Epithelial cell of proximal tubule (primary cell): ENCODE measurements around the gene MRC2. TPM values are rescaled to one million over a fixed set of nuclear protein-coding genes. Genes with fewer than 3 reads are reported as not detected.

ENCODE experiments used
- DNase-seq: peaks from one replicate; pipeline ENCODE4 v3.0.0-alpha.2; 2011; ENCODE audit warnings: low read depth
- H3K4me3 ChIP-seq: 2 replicates; pipeline ENCODE4 v1.5.1; 2011; ENCODE audit warnings: low read depth, mild to moderate bottlenecking, low read length
- CTCF ChIP-seq: conservative IDR thresholded peaks from 2 replicates; pipeline ENCODE4 v1.5.1; 2012; ENCODE audit warnings: low read depth, mild to moderate bottlenecking, low read length
- total RNA-seq: library from RNA; depleted of rRNA; stranded (reverse); fragments of >200 nt; gene quantifications from 2 replicates; pipeline ENCODE4 v1.2.3, GENCODE V29; 2015

MRC2 gene
- total RNA-seq, 1 donor from 2014 or later: 50.4 TPM

- no peak for TF ChIP-seq CTCF
- H3K4me3 ChIP-seq: no peak overlapping the region
- no peak for DNase-seq
Measured at GRCh38 chr17:62657690-62658089, 30.2 kb downstream of the MRC2 start.

DNA sequence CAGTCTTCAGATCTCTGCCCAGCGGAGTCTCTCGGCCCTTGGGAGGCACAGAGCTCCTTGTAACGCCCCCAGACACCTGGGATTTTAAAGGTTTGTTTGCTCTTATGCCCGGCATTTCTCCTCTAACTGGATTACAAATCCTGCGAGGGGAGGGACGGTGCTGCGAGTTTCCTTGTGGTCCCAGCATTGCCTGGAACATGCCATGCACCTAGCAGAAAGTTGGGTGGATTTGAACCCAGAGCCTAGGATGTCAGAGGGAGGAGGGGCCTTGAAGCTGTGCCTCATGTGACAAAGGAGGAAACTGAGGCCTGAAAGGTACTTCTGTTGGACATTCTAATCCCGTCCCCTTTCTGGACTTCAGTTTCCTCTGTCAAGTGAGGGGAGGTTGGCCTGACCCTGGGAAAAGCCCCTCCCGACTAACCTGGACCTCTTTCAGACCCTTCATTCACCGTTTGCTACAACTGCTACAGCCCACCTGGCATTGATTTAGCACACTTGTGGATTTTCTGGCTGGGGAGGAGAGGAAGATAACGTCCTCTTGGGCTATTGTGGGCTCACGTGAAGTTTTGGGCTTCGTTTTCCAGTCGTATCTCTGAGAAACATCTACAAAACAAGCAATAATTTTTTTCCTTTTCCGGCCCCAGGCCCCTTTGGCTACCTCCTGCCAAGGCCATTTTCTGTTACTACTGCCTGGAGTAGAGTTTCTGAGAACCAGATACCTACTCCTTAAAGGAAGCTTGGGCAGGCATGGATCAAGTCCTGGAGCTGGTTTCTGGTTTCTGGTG, 30.9 kb downstream of the MRC2 start:
- H3K4me3 ChIP-seq: no peak overlapping the region
- TF ChIP-seq CTCF: no peak
- DNase-seq: no peak

GRCh38 chr17:62660629-62661118, 33.2 kb downstream of the MRC2 start:
- H3K4me3 ChIP-seq: no peak overlapping the region
- TF ChIP-seq CTCF: no peak

DNA sequence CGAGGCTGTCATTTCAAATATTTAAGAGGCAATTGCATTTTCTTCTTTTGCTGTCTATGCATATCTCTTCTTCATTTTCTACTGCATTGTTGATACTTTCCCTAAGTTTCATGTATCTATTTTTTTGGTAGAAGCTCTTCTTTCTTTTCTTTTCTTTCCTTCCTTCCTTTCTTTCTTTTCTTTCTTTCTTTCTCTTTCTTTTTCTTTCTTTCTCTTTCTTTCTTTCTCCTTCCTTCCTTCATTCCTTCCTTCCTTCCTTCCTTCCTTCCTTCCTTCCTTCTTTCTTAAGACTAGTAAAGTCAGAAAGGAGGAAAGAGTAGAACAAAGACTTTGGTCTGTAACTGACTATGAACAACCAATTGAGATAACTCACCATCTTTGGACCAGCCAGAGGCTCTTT, 33.9 kb downstream of the MRC2 start:
- DNase-seq: no peak
- TF ChIP-seq CTCF: no peak

More at GRCh38 chr17:62660629-62661118, 33.2 kb downstream of the MRC2 start:
- DNase-seq: no peak

DNA sequence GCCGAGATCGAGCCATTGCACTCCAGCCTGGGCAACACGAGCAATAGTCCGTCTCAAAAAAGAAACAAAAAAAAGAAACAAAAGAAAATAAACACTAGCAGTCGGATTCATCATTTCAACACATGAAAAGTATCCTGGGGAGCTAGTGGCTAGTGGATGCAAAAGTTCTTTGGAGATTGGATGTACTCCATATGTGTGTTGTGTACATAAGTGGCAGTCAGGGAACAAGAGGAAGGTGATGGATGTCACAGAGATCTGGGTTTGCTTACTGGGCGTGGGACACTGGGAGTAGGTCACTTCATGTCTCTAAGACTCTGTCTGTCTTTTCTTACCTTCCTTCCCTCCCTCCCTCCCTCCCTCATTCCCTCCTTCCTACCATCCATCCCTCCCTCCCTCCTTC, 35.4 kb downstream of the MRC2 start:
- no peak for DNase-seq
- no peak overlapping the region for H3K4me3 ChIP-seq
- TF ChIP-seq CTCF: no peak

More for the DNA sequence above, 33.9 kb downstream of the MRC2 start:
- H3K4me3 ChIP-seq: no peak overlapping the region

DNA sequence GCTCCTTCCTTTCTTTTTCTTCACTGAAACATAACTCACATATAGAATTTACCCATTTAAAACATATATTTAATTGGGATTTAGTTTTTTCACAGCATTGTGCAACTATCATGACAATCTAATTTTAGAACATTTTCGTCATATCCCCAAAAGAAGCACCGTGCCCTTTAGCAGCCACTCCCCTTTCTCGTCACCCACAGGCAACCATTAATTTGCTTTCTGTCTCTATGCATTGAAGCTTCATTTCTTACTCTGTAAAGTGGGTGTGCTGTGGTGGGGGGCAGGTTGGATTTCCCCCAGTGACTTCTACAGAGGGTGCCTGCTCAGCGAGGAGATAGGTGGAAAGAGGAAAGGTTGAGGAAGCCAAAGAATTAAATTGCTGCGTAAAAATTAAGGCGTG, 35.8 kb downstream of the MRC2 start:
- H3K4me3 ChIP-seq: no peak overlapping the region
- DNase-seq: no peak
- TF ChIP-seq CTCF: no peak
